Gastrocnemius medialis (tissue), 4 donors: ENCODE data around the gene WFIKKN1. TPM values are rescaled to one million over a fixed set of nuclear protein-coding genes. Genes with fewer than 3 reads are reported as not detected.

Source experiments
- ATAC-seq, 2 donors: fragments of 150-250 bp; one replicate each; pipeline ENCODE4 v1.9.1; 2016
- DNase-seq, 2 donors: peaks; one replicate each; pipeline ENCODE4 v3.0.0-alpha.2; 2019
- H3K27ac ChIP-seq, 4 donors: fragments of 200-600 bp; sonication (generic); 1 replicate in 1 of 4; 2 replicates in 3 of 4; pipeline ENCODE4 v1.5.1; 2016 to 2018; ENCODE audit warnings: mild to moderate bottlenecking in 2 of 4, moderate library complexity in 1 of 4
- H3K27me3 ChIP-seq, 3 donors: fragments of 200-600 bp; sonication (generic) in 2 of 3; 1 replicate in 1 of 3; 2 replicates in 2 of 3; pipeline versions ENCODE4 v1.5.1 to v1.6.0; 2016 to 2019; ENCODE audit warnings: mild to moderate bottlenecking in 1 of 3, moderate library complexity in 1 of 3
- H3K36me3 ChIP-seq, 2 donors: fragments of 200-600 bp; sonication (generic) in 1 of 2; one replicate each; pipeline ENCODE4 v1.5.1; 2017 to 2018
- H3K4me1 ChIP-seq, 2 donors: fragments of 200-600 bp; sonication (generic) in 1 of 2; one replicate each; pipeline ENCODE4 v1.5.1; 2016 to 2017; ENCODE audit warnings: mild to moderate bottlenecking in 2 of 2
- H3K4me3 ChIP-seq, 4 donors: fragments of 200-600 bp; sonication (generic) in 3 of 4; 1 replicate in 1 of 4; 2 replicates in 3 of 4; pipeline ENCODE4 v1.5.1; 2016 to 2019; ENCODE audit warnings: mild to moderate bottlenecking in 2 of 4
- H3K9me3 ChIP-seq, 3 donors: fragments of 200-600 bp; sonication (generic) in 2 of 3; 1 replicate in 1 of 3; 2 replicates in 2 of 3; pipeline ENCODE4 v1.5.1; 2016 to 2019
- POLR2A ChIP-seq, 2 donors: fragments of 450-650 bp; IDR thresholded peaks; one replicate each; pipeline ENCODE4 v1.6.1; 2017; ENCODE audit warnings: antibody characterized with exemption in 2 of 2, mild to moderate bottlenecking in 2 of 2, moderate library complexity in 2 of 2
- in situ Hi-C, 4 donors: fragments of 200-750 bp; cut with MboI; loops; one replicate each; pipeline versions ENCODE4 v1.15.0 to v1.8.0; 2017; ENCODE audit warnings: low sequenced_read_pairs in 4 of 4
- intact Hi-C: fragments of 100-400 bp; cut with DNase I; formaldehyde crosslinking; loops from one replicate; pipeline ENCODE4 v1.15.1; 2023; ENCODE audit warnings: low total_unique reads
- total RNA-seq, 4 donors: library from RNA; depleted of rRNA; stranded (reverse); fragments of >200 nt; gene quantifications; one replicate each; pipeline versions ENCODE4 v1.1.0 to v1.2.3, GENCODE V29; 2016
- TF ChIP-seq, protein P1 (sequence below), 5 experiments: fragments of 450-650 bp in 3 of 5; fragments of 200-600 bp in 2 of 5; sonication (generic) in 2 of 5; IDR thresholded peaks in 4 of 5; conservative IDR thresholded peaks in 1 of 5; 1 replicate in 4 of 5; 2 replicates in 1 of 5; pipeline ENCODE4 v1.5.1; 2016 to 2019; ENCODE audit warnings: antibody characterized with exemption in 5 of 5, mild to moderate bottlenecking in 3 of 5, moderate library complexity in 3 of 5

The WFIKKN1 gene
- total RNA-seq, 4 donors from 2014 or later, result 0.12 to 3.2 (median 1.3) TPM

GRCh38 chr16:630249-630814 lies 453 bp upstream of the WFIKKN1 start:
- Histone ChIP-seq H3K27ac (peak overlapping the region in 2 of 4 donors; percentile 7 to 36), H3K4me1 (peaks cover 14 to 15% of the 10 kb centered on the region in 2 donors), H3K9me3 (no peaks in the 10 kb centered on the region), H3K4me3 (no peak overlapping the region), H3K27me3 (no peaks in the 10 kb centered on the region), H3K36me3 (peaks cover 0 to 19% of the 10 kb centered on the region in 2 donors)
- in situ Hi-C loops, result no loop called here
- DNase-seq (no peak), ATAC-seq (no peak)
- intact Hi-C loops, result no loop called here
- TF ChIP-seq, protein P1, sequence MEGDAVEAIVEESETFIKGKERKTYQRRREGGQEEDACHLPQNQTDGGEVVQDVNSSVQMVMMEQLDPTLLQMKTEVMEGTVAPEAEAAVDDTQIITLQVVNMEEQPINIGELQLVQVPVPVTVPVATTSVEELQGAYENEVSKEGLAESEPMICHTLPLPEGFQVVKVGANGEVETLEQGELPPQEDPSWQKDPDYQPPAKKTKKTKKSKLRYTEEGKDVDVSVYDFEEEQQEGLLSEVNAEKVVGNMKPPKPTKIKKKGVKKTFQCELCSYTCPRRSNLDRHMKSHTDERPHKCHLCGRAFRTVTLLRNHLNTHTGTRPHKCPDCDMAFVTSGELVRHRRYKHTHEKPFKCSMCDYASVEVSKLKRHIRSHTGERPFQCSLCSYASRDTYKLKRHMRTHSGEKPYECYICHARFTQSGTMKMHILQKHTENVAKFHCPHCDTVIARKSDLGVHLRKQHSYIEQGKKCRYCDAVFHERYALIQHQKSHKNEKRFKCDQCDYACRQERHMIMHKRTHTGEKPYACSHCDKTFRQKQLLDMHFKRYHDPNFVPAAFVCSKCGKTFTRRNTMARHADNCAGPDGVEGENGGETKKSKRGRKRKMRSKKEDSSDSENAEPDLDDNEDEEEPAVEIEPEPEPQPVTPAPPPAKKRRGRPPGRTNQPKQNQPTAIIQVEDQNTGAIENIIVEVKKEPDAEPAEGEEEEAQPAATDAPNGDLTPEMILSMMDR (IDR thresholded peaks at IDR 0.05 in 4 of 5, conservative IDR thresholded peaks at IDR 0.05 in 1 of 5), result no peak
- no peak for TF ChIP-seq POLR2A (IDR thresholded peaks at IDR 0.05)

- TF ChIP-seq, protein P1 (IDR thresholded peaks at IDR 0.05 in 4 of 5, conservative IDR thresholded peaks at IDR 0.05 in 1 of 5), result no peak
- peaks cover 16 to 22% of the 10 kb centered on the region in 2 donors for H3K4me1 ChIP-seq
- H3K9me3 ChIP-seq, result no peaks in the 10 kb centered on the region
- peaks cover 0 to 8% of the 10 kb centered on the region in 2 donors for H3K36me3 ChIP-seq
- intact Hi-C loops (no loop called here), in situ Hi-C loops (no loop called here)
- ATAC-seq, result no peak
- H3K27me3 ChIP-seq, result no peaks in the 10 kb centered on the region
- H3K4me3 ChIP-seq, result no peak overlapping the region
- no peak overlapping the region for H3K27ac ChIP-seq
- no peak for DNase-seq
Observed at GRCh38 chr16:631808-632358, 1.1 kb downstream of the WFIKKN1 start.

GRCh38 chr16:632486-633335 lies 1.9 kb downstream of the WFIKKN1 start:
- ATAC-seq (no peak), DNase-seq (no peak)
- H3K9me3 ChIP-seq, result no peaks in the 10 kb centered on the region
- no peak for TF ChIP-seq POLR2A (IDR thresholded peaks at IDR 0.05)
- TF ChIP-seq, protein P1 (IDR thresholded peaks at IDR 0.05 in 4 of 5, conservative IDR thresholded peaks at IDR 0.05 in 1 of 5), result no peak
- in situ Hi-C loops, result no loop called here
- no peaks in the 10 kb centered on the region for H3K27me3 ChIP-seq
- no peak overlapping the region for H3K4me3 ChIP-seq
- H3K36me3 ChIP-seq, result peaks cover 0 to 8% of the 10 kb centered on the region in 2 donors
- intact Hi-C loops, result no loop called here
- no peak overlapping the region for H3K27ac ChIP-seq
- peaks cover 20 to 22% of the 10 kb centered on the region in 2 donors for H3K4me1 ChIP-seq

DNA sequence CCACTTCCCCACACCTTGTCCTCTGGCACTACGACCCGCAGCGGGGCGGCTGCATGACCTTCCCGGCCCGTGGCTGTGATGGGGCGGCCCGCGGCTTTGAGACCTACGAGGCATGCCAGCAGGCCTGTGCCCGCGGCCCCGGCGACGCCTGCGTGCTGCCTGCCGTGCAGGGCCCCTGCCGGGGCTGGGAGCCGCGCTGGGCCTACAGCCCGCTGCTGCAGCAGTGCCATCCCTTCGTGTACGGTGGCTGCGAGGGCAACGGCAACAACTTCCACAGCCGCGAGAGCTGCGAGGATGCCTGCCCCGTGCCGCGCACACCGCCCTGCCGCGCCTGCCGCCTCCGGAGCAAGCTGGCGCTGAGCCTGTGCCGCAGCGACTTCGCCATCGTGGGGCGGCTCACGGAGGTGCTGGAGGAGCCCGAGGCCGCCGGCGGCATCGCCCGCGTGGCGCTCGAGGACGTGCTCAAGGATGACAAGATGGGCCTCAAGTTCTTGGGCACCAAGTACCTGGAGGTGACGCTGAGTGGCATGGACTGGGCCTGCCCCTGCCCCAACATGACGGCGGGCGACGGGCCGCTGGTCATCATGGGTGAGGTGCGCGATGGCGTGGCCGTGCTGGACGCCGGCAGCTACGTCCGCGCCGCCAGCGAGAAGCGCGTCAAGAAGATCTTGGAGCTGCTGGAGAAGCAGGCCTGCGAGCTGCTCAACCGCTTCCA lies 2.7 kb downstream of the WFIKKN1 start:
- DNase-seq (no peak), ATAC-seq (no peak)
- Histone ChIP-seq H3K4me3 (no peak overlapping the region), H3K36me3 (peaks cover 0 to 8% of the 10 kb centered on the region in 2 donors), H3K27me3 (no peaks in the 10 kb centered on the region), H3K4me1 (peaks cover 23 to 28% of the 10 kb centered on the region in 2 donors), H3K9me3 (no peaks in the 10 kb centered on the region), H3K27ac (no peak overlapping the region)
- TF ChIP-seq, protein P1 (IDR thresholded peaks at IDR 0.05 in 4 of 5, conservative IDR thresholded peaks at IDR 0.05 in 1 of 5), result no peak
- TF ChIP-seq POLR2A (IDR thresholded peaks at IDR 0.05), result no peak
- in situ Hi-C loops (no loop called here), intact Hi-C loops (no loop called here)
